Measurements from ENCODE around the gene KLF13. TPM values are rescaled to one million over a fixed set of nuclear protein-coding genes. Genes with fewer than 3 reads are reported as not detected.
A peak's percentile ranks its signal among the peaks of the same experiment; 100 is the strongest.

KLF13 gene
- total and polyA plus RNA-seq, 7 experiments from 2014 or later, result 42.4 to 256 (median 194) TPM

DNA sequence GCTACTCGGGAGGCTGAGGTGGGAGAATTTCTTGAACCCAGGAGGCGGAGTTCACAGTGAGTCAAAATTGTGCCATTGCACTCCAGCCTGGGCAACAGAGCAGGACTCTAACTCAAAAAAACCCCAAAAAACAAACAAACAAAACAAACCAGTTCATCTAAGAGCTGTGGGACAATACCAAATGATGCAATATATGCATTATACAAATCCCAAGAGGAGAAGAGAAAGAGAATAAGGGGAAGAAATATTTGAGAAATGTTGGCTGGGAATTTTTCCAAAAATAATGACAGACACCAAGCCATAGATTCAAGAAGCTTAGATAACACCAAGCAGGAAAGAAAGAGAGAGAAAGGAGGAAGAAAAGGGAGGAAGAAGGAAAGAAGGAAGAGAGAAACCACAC lies 82.5 kb downstream of the KLF13 start:
- Mint-ChIP-seq H3K4me1 (peaks cover 14 to 29% (median 21%) of the 10 kb centered on the region in 7 donors), H3K27ac (no peak overlapping the region), H3K36me3 (peaks cover 7 to 30% (median 10%) of the 10 kb centered on the region in 5 donors), H3K9me3 (peaks cover 5 to 30% (median 15%) of the 10 kb centered on the region in 11 donors), H3K4me3 (no peak overlapping the region), H3K27me3 (peaks cover 0 to 11% (median 0%) of the 10 kb centered on the region in 5 donors)
- ATAC-seq (no peak), DNase-seq (no peak)
- ChIA-PET POLR2A (interaction anchor here (0.8 kb wide), 1 partner anchor 11 kb away, joined by 3 read pairs; no protein-coding TSS in a partner anchor), CTCF (no interaction called here)
- intact Hi-C loops (cut with micrococcal nuclease), result no loop called here
- Histone ChIP-seq H3K4me3 (ENCODE audit: low read length) (no peak overlapping the region), H3K4me1 (ENCODE audit: control insufficient read depth in 2 of 2, insufficient read depth in 2 of 2, low read length in 2 of 2) (peaks cover 0 to 12% of the 10 kb centered on the region in 2 donors), H3K9me3 (ENCODE audit: control insufficient read depth in 2 of 3, low read length in 3 of 3) (peaks cover 0 to 13% (median 10%) of the 10 kb centered on the region in 3 experiments), H3K36me3 (ENCODE audit: control insufficient read depth in 2 of 3, insufficient read depth in 3 of 3, low read length in 3 of 3) (no peaks in the 10 kb centered on the region), H3K27ac (ENCODE audit: low read depth, low read length) (no peak overlapping the region), H3K27me3 (ENCODE audit: control insufficient read depth in 2 of 2, insufficient read depth in 2 of 2, low read length in 2 of 2) (no peaks in the 10 kb centered on the region)

DNA sequence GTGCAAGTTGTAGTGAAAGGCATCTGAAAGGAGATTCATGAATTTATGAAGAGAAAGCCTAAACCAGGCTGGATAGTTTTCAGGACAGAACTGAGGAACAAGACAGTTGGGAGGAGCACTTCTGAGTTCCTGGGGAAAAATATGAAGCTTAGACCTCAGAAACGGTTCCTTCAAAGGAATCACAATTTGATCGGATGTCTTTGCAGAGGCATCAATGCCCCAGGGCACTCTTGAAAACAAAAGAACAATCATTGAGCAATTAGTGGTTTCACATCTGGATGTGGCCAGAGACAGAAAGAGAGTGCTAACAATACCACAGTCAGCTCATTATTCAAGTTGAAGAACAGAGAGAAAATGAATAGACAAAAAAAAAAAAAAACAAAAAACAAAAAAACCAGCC lies 86.2 kb downstream of the KLF13 start:
- no peak overlapping the region for H3K4me3 ChIP-seq (ENCODE audit: low read length)
- H3K27ac Mint-ChIP-seq, result no peak overlapping the region
- H3K36me3 Mint-ChIP-seq, result peaks cover 4 to 21% (median 9%) of the 10 kb centered on the region in 5 donors
- ChIA-PET CTCF (interaction anchor here (0.6 to 1.0 kb wide), 2 partner anchors 19 to 32 kb away, joined by 3 read pairs; no protein-coding TSS in a partner anchor), POLR2A (interaction anchor here (0.6 to 1.3 kb wide), 3 partner anchors 18 to 22 kb away, joined by 3 to 4 read pairs (median 3); no protein-coding TSS in a partner anchor)
- no peaks in the 10 kb centered on the region for H3K27me3 ChIP-seq (ENCODE audit: control insufficient read depth in 2 of 2, insufficient read depth in 2 of 2, low read length in 2 of 2)
- H3K27ac ChIP-seq (ENCODE audit: low read depth, low read length), result no peak overlapping the region
- no peaks in the 10 kb centered on the region for H3K36me3 ChIP-seq (ENCODE audit: control insufficient read depth in 2 of 3, insufficient read depth in 3 of 3, low read length in 3 of 3)
- peaks cover 0 to 13% (median 10%) of the 10 kb centered on the region in 3 experiments for H3K9me3 ChIP-seq (ENCODE audit: control insufficient read depth in 2 of 3, low read length in 3 of 3)
- H3K4me1 ChIP-seq (ENCODE audit: control insufficient read depth in 2 of 2, insufficient read depth in 2 of 2, low read length in 2 of 2), result no peaks in the 10 kb centered on the region
- ATAC-seq, result no peak
- H3K9me3 Mint-ChIP-seq, result peaks cover 5 to 20% (median 14%) of the 10 kb centered on the region in 11 donors
- intact Hi-C loops (cut with micrococcal nuclease), result no loop called here
- H3K4me3 Mint-ChIP-seq, result no peak overlapping the region
- peaks cover 0 to 8% (median 6%) of the 10 kb centered on the region in 7 donors for H3K4me1 Mint-ChIP-seq
- DNase-seq, result no peak
- H3K27me3 Mint-ChIP-seq, result peaks cover 0 to 17% (median 0%) of the 10 kb centered on the region in 5 donors

DNA sequence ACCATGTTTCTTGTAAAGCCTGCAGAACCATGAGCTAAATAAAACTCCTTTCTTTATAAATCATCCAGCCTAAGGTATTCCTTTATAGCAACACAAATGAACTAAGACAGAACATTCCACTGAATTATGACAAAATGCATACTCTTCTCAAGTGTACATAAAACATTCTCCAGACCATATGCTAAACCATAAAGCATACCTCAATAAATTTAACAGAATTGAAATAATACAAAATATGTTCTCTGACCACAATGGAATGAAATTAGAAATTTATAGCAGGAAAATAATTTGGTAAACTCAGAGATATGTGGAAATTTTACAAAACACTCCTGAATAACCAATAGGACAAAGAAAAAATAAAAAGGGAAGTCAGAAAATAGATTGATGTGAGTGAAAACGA lies 88.6 kb downstream of the KLF13 start:
- CTCF ChIA-PET, result no interaction called here
- Histone ChIP-seq H3K27me3 (ENCODE audit: control insufficient read depth in 2 of 2, insufficient read depth in 2 of 2, low read length in 2 of 2) (no peaks in the 10 kb centered on the region), H3K4me3 (ENCODE audit: low read length) (no peak overlapping the region), H3K9me3 (ENCODE audit: control insufficient read depth in 2 of 3, low read length in 3 of 3) (peaks cover 0 to 7% (median 3%) of the 10 kb centered on the region in 3 experiments), H3K4me1 (ENCODE audit: control insufficient read depth in 2 of 2, insufficient read depth in 2 of 2, low read length in 2 of 2) (no peaks in the 10 kb centered on the region), H3K36me3 (ENCODE audit: control insufficient read depth in 2 of 3, insufficient read depth in 3 of 3, low read length in 3 of 3) (no peaks in the 10 kb centered on the region), H3K27ac (ENCODE audit: low read depth, low read length) (no peak overlapping the region)
- Mint-ChIP-seq H3K36me3 (peaks cover 5 to 24% (median 9%) of the 10 kb centered on the region in 5 donors), H3K4me3 (no peak overlapping the region), H3K4me1 (peaks cover 0 to 8% (median 6%) of the 10 kb centered on the region in 7 donors), H3K27ac (peak overlapping the region in 1 of 9 donors; percentile 13), H3K27me3 (peaks cover 0 to 13% (median 0%) of the 10 kb centered on the region in 5 donors), H3K9me3 (peaks cover 0 to 25% (median 16%) of the 10 kb centered on the region in 11 donors)
- POLR2A ChIA-PET, result interaction anchor here (1.2 kb wide), 1 partner anchor 46 kb away, joined by 3 read pairs; no protein-coding TSS in a partner anchor
- intact Hi-C loops (cut with micrococcal nuclease), result no loop called here
- DNase-seq (no peak), ATAC-seq (no peak)

DNA sequence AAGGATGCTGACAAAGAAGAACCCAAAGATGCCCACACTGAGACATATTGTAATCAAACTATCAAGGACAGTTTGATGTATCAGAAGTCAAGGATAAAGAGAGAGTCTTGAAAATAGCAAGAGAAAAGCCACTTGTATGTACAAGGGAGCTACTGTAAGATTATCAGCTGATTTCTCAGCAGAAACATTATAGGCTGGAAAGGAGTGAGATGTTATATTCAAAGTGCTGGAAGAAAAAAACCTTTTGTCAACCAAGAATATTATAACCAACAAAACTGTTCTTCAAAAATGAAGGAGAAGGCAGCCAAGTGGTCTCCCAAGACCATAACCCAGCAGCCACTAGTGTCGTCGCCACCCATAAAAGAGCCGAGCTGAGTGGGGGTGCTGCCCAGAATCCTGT lies 93.2 kb downstream of the KLF13 start:
- Histone ChIP-seq H3K27me3 (ENCODE audit: control insufficient read depth in 2 of 2, insufficient read depth in 2 of 2, low read length in 2 of 2) (no peaks in the 10 kb centered on the region), H3K9me3 (ENCODE audit: control insufficient read depth in 2 of 3, low read length in 3 of 3) (peaks cover 0 to 13% (median 4%) of the 10 kb centered on the region in 3 experiments), H3K36me3 (ENCODE audit: control insufficient read depth in 2 of 3, insufficient read depth in 3 of 3, low read length in 3 of 3) (no peaks in the 10 kb centered on the region), H3K4me3 (ENCODE audit: low read length) (no peak overlapping the region), H3K4me1 (ENCODE audit: control insufficient read depth in 2 of 2, insufficient read depth in 2 of 2, low read length in 2 of 2) (no peaks in the 10 kb centered on the region), H3K27ac (ENCODE audit: low read depth, low read length) (no peak overlapping the region)
- Mint-ChIP-seq H3K27me3 (peaks cover 0 to 7% (median 0%) of the 10 kb centered on the region in 5 donors), H3K27ac (no peak overlapping the region), H3K4me1 (no peaks in the 10 kb centered on the region), H3K4me3 (no peak overlapping the region), H3K36me3 (peaks cover 5 to 34% (median 12%) of the 10 kb centered on the region in 5 donors), H3K9me3 (peaks cover 0 to 49% (median 19%) of the 10 kb centered on the region in 11 donors)
- ATAC-seq (no peak), DNase-seq (no peak)
- intact Hi-C loops (cut with micrococcal nuclease), result no loop called here
- ChIA-PET POLR2A (interaction anchor here (0.6 to 0.8 kb wide), 3 partner anchors 10 to 54 kb away, joined by 3 to 4 read pairs (median 3); no protein-coding TSS in a partner anchor), CTCF (no interaction called here)

DNA sequence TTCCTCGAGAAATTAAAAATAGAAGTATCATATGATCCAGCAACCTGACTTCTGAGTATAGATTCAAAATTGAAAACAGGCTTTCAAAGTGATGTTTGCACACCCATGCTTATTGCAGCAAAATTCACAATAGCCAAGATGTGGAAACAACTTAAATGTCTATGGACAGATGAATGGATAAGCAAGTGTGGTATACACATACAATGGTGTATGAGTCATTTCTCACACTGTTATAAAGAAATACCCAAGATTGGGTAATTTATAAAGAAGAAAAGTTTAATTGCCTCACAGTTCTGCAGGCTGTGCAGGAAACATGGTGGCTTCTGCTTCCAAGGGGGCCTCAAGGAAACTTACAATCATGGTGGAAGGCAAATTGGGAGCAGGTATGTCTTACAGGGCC lies 100.8 kb downstream of the KLF13 start:
- Mint-ChIP-seq H3K4me3 (no peak overlapping the region), H3K9me3 (peaks cover 0 to 18% (median 4%) of the 10 kb centered on the region in 11 donors), H3K27ac (peak overlapping the region in 3 of 9 donors; percentile 0 to 70 (median 20)), H3K4me1 (peaks cover 12 to 40% (median 26%) of the 10 kb centered on the region in 7 donors), H3K27me3 (no peaks in the 10 kb centered on the region), H3K36me3 (peaks cover 0 to 13% (median 0%) of the 10 kb centered on the region in 5 donors)
- DNase-seq, result no peak
- ChIA-PET POLR2A (no interaction called here), CTCF (no interaction called here)
- H3K9me3 ChIP-seq (ENCODE audit: control insufficient read depth in 2 of 3, low read length in 3 of 3), result peaks cover 0 to 3% (median 0%) of the 10 kb centered on the region in 3 experiments
- H3K27ac ChIP-seq (ENCODE audit: low read depth, low read length), result no peak overlapping the region
- no peaks in the 10 kb centered on the region for H3K36me3 ChIP-seq (ENCODE audit: control insufficient read depth in 2 of 3, insufficient read depth in 3 of 3, low read length in 3 of 3)
- no peak overlapping the region for H3K4me3 ChIP-seq (ENCODE audit: low read length)
- no peaks in the 10 kb centered on the region for H3K27me3 ChIP-seq (ENCODE audit: control insufficient read depth in 2 of 2, insufficient read depth in 2 of 2, low read length in 2 of 2)
- intact Hi-C loops (cut with micrococcal nuclease), result no loop called here
- peak; percentile 50 for ATAC-seq
- H3K4me1 ChIP-seq (ENCODE audit: control insufficient read depth in 2 of 2, insufficient read depth in 2 of 2, low read length in 2 of 2), result no peaks in the 10 kb centered on the region

Other genes starting within 250 kb of the KLF13 start
- gene TRPM1, start 225.1 kb upstream of the KLF13 start, total RNA-seq, result not detected
- not detected for gene TRPM1, start 225.1 kb upstream of the KLF13 start, polyA plus RNA-seq

All from naive thymus-derived CD4-positive, alpha-beta T cell (primary cell).